Measurements from ENCODE around the gene SYNE4.
"Not testable (repeated sequence)": the region's sequence is repeated elsewhere in the genome, so short reads cannot be mapped to it uniquely, and the experiment has no call there.

The SYNE4 gene

GRCh38 chr19:36008336-36008978, at the start of gene SYNE4:
TSS of gene SYNE4 (minus strand) at chr19:36008813. CDS start at chr19:36008681, 132 bp downstream.
- DNase-seq (ENCODE audit: low read depth), result no peak
- peak within 1 kb of the TSS; percentile 48 for H3K4me3 ChIP-seq (ENCODE audit: low read depth, low read length)

- peak; percentile 56 for DNase-seq (ENCODE audit: low read depth)
- peak within 1 kb of the TSS; percentile 76 for H3K4me3 ChIP-seq (ENCODE audit: low read depth, low read length)
Measured at GRCh38 chr19:36054733-36055686, 46.4 kb upstream of the SYNE4 start, which contains the start of gene WDR62. TSS of gene WDR62 (plus strand) at chr19:36054897. CDS start at chr19:36054972, 75 bp downstream.

GRCh38 chr19:36054119-36054732, 45.6 kb upstream of the SYNE4 start, which contains the start of gene THAP8:
TSS of gene THAP8 (minus strand) at chr19:36054285. CDS start at chr19:36054217, 68 bp downstream.
- peak within 1 kb of the TSS; percentile 76 for H3K4me3 ChIP-seq (ENCODE audit: low read depth, low read length)
- DNase-seq (ENCODE audit: low read depth), result peak; percentile 97

GRCh38 chr19:36051637-36052036, 43.0 kb upstream of the SYNE4 start:
- DNase-seq (ENCODE audit: low read depth), result no peak
- no peak overlapping the region for H3K4me3 ChIP-seq (ENCODE audit: low read depth, low read length)

- no peak for DNase-seq (ENCODE audit: low read depth)
Measured at GRCh38 chr19:36051236-36051635, 42.6 kb upstream of the SYNE4 start.

GRCh38 chr19:36049080-36049698, 40.6 kb upstream of the SYNE4 start:
- DNase-seq (ENCODE audit: low read depth), result no peak
- no peak overlapping the region for H3K4me3 ChIP-seq (ENCODE audit: low read depth, low read length)

More at GRCh38 chr19:36051236-36051635, 42.6 kb upstream of the SYNE4 start:
- no peak overlapping the region for H3K4me3 ChIP-seq (ENCODE audit: low read depth, low read length)

- DNase-seq (ENCODE audit: low read depth), result no peak
- no peak overlapping the region for H3K4me3 ChIP-seq (ENCODE audit: low read depth, low read length)
Measured at GRCh38 chr19:36047835-36048234, 39.2 kb upstream of the SYNE4 start.

GRCh38 chr19:36046443-36047050, 37.9 kb upstream of the SYNE4 start:
- no peak overlapping the region for H3K4me3 ChIP-seq (ENCODE audit: low read depth, low read length)
- DNase-seq (ENCODE audit: low read depth), result peak; percentile 31

- H3K4me3 ChIP-seq (ENCODE audit: low read depth, low read length), result no peak overlapping the region
- DNase-seq (ENCODE audit: low read depth), result no peak
Measured at GRCh38 chr19:36043952-36044351, 35.3 kb upstream of the SYNE4 start.

- no peak overlapping the region for H3K4me3 ChIP-seq (ENCODE audit: low read depth, low read length)
- peak; percentile 65 for DNase-seq (ENCODE audit: low read depth)
Measured at GRCh38 chr19:36041831-36042230, 33.2 kb upstream of the SYNE4 start.

- DNase-seq (ENCODE audit: low read depth); H3K4me3 ChIP-seq (ENCODE audit: low read depth, low read length): not testable (repeated sequence)
Measured at GRCh38 chr19:36041092-36041491, 32.5 kb upstream of the SYNE4 start.

GRCh38 chr19:36040495-36040894, 31.9 kb upstream of the SYNE4 start:
- no peak overlapping the region for H3K4me3 ChIP-seq (ENCODE audit: low read depth, low read length)
- no peak for DNase-seq (ENCODE audit: low read depth)

GRCh38 chr19:36032251-36033104, 23.9 kb upstream of the SYNE4 start, which contains the start of gene CLIP3:
TSS of gene CLIP3 (minus strand) at chr19:36032873. CDS start at chr19:36032357, 516 bp downstream.
- DNase-seq (ENCODE audit: low read depth), result no peak
- peak within 1 kb of the TSS; percentile 81 for H3K4me3 ChIP-seq (ENCODE audit: low read depth, low read length)

GRCh38 chr19:36031308-36031707, 22.7 kb upstream of the SYNE4 start:
- DNase-seq (ENCODE audit: low read depth), result no peak
- no peak overlapping the region for H3K4me3 ChIP-seq (ENCODE audit: low read depth, low read length)

GRCh38 chr19:36030264-36031148, 21.9 kb upstream of the SYNE4 start:
- H3K4me3 ChIP-seq (ENCODE audit: low read depth, low read length), result no peak overlapping the region
- DNase-seq (ENCODE audit: low read depth), result no peak

GRCh38 chr19:36028313-36029041, 19.9 kb upstream of the SYNE4 start:
- no peak overlapping the region for H3K4me3 ChIP-seq (ENCODE audit: low read depth, low read length)
- DNase-seq (ENCODE audit: low read depth), result no peak

Data from skeletal muscle cell (primary cell).